Activated CD8-positive, alpha-beta memory T cell treated with anti-CD3 and anti-CD28 coated beads, Interleukin-2, amount 50 U/mL, for 1 hour (primary cell): Measurements from ENCODE around the gene PLAGL2.
"Not testable (repeated sequence)": the region's sequence is repeated elsewhere in the genome, so short reads cannot be mapped to it uniquely, and the experiment has no call there.

Source experiments
- DNase-seq: peaks from one replicate; pipeline ENCODE4 v3.0.0-alpha.2; 2020; ENCODE audit errors: extremely low read depth

The PLAGL2 gene, protein sequence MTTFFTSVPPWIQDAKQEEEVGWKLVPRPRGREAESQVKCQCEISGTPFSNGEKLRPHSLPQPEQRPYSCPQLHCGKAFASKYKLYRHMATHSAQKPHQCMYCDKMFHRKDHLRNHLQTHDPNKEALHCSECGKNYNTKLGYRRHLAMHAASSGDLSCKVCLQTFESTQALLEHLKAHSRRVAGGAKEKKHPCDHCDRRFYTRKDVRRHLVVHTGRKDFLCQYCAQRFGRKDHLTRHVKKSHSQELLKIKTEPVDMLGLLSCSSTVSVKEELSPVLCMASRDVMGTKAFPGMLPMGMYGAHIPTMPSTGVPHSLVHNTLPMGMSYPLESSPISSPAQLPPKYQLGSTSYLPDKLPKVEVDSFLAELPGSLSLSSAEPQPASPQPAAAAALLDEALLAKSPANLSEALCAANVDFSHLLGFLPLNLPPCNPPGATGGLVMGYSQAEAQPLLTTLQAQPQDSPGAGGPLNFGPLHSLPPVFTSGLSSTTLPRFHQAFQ

GRCh38 chr20:32207626-32208498, at the start of gene PLAGL2, which contains the start of gene POFUT1:
Gene PLAGL2 (minus strand): TSS chr20:32207743. CDS start chr20:32202178, 5,565 bp downstream.
Gene POFUT1 (plus strand): TSS chr20:32207880. CDS start chr20:32207942, 62 bp downstream.
- peak; percentile 42 for DNase-seq

DNA sequence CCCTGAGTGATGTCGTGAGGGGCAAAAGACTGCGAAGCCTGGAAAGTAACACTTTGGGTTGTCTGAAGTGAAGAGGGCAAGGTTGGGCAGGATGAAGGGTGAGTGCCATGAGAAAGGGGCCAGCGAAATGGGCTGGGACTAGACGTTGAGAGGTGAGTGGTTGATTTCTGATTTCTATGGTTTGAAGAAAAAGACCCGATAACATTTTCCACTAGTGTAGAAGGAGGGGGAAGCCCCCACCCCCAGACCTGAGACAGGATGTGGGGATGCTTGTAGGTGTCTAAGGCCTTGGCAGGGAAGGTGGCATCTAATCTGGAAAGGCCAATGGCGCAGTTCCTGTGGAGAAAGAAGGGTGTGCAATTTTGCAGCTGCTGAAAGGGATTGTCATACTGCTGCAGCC, 44.6 kb upstream of the PLAGL2 start:
- DNase-seq, result no peak

DNA sequence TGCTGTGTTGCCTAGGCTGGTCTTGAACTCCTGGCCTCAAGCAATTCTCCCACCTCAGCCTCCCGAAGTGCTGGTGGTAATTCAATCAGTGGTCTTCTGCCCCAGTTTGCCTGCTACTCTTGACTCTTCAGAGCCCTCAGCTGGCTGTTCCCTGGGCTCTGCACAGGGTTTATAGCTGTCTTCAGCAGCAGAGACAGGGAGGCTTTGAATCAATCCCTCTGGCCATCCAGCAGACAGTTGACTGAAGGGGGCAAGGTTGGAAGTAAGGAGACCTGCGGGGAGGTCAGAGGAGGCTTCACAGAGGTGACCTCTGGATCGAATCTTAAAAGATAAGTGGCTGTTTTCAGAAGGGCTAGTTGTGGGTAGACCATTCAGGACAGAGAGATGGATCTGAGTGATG, 43.9 kb upstream of the PLAGL2 start:
- DNase-seq, result no peak

DNA sequence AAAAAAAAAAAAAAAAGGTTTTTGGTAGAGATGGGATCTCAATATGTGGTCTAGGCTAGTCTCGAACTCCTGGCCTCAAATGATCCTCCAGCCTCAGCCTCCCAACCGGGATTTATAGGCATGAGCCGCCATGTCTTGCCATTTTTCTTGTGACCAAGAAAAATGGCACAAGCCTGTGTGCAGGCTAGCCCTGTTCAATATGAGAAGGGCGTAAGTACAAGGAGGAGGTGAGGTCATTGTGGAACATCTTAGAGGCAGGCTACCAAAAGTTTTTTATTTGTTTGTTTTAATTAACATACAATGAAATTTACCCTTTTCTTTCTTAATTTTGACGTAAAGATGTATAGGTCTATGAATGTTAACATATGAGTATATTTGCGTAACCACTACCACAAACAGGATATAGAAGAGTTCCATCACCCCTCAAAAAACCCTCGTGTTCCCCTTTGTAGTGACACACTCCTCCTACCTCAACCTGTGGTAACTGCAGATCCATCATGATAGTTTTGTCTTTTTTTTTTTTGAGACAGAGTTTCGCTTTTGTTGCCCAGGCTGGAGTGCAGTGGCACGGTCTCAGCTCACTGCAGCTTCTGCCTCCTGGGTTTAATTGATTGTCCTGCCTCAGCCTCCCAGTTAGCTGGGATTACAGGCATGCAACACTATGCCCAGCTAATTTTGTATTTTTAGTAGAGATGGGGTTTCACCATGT, 41.6 kb upstream of the PLAGL2 start:
- DNase-seq, result peak; percentile 29

GRCh38 chr20:32248043-32248442, 40.5 kb upstream of the PLAGL2 start:
- no peak for DNase-seq

- not testable (repeated sequence) for DNase-seq
Observed at GRCh38 chr20:32246208-32246607, 38.7 kb upstream of the PLAGL2 start.

GRCh38 chr20:32244959-32245358, 37.4 kb upstream of the PLAGL2 start:
- DNase-seq, result no peak

DNA sequence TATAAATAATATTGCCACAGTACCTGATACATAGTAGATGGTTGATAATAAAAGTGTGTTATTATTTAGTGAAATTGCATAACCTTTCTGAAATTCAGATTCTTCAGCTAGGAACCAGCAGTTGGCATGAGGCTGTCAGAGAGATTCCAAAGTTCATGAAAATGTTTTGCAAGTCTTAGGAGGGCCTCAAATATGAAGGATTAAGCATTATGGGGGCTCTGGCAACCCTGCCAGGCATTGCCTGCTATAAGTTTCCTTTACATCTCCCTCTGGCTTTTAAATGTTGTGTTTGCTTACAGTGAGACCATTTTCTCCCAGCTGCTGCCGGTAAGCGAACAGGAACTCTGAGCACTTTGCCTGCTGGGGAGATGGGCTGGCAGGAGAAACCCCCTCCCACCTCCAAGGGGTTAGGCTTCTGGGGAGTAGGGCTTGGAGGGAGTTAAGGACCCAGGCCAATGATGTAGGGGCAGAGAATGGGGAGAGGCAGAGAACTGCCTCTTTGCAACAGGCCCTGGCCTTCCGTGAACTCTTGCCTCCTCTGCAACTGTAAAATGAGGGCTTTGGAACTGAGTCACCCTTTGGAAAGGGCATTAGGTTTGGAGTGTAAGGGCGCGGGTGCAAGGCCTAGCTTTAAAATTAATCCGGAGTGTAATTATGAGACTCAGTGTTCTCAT, 36.7 kb upstream of the PLAGL2 start:
- no peak for DNase-seq

GRCh38 chr20:32241807-32242206, 34.3 kb upstream of the PLAGL2 start:
- no peak for DNase-seq

- no peak for DNase-seq
Observed at GRCh38 chr20:32240205-32240604, 32.7 kb upstream of the PLAGL2 start.

DNA sequence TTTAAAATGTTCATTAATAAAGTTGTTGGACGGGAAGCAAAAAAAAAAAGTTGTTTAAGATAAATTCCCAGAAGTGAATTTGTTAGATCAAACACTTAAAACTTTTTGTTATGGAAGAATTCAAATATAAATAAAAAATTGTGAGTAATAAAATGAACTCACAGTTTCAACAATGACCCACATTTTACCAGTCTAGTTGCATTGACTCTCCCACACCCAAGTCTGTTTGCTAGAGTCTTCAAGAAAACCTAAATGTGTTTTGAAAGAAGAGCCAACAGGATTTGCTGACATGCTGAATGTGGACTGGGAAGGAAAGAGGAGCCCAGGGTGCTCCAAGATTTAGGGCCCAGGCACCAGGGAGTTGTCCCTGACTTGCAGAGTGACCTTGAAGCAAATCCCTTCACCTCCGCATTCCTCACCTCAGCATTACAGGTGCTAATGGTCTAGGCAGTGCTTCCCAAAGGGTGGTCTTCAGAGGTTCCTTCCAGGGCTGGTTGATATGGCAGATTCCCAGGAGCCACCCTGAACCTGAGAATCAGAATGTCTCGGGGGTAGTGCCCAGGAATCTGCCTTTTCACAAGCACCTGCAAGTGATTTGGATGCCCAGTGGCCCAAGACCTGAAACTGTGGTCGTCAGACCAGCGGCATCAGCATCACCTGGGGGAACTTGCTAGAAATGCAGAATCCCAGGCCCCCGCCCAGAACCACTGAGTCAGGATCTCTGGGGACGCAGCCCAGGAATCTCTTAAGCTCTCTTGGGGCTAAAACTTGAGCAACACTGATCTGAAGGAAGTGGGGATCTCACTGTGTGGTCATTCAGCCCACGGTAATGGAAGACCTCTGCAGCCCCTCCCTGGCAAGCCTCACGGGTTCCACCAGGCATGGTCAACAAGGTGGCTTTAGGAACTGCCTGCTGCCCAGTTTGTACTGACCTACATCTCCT, 31.2 kb upstream of the PLAGL2 start:
- DNase-seq, result no peak

DNA sequence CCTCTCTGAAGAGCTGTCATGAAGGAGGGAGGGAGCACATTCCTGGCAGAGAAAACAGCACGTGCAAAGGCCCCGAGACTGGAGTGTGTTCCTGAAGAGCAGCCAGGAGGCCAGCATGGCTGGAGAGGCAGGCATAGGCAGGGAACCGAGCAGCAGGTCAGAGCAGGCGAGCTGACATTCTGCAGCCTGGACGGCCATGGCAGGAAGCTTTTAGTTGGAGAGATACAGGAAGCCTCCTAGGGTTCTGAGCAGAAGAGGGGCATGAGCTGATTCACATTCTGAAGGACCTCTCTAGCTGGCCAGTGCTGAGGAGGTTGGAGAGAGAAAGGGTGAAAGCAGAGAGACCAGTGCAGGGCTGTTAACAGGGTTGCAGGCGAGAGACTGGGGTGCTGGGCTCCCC, 29.9 kb upstream of the PLAGL2 start:
- no peak for DNase-seq

DNA sequence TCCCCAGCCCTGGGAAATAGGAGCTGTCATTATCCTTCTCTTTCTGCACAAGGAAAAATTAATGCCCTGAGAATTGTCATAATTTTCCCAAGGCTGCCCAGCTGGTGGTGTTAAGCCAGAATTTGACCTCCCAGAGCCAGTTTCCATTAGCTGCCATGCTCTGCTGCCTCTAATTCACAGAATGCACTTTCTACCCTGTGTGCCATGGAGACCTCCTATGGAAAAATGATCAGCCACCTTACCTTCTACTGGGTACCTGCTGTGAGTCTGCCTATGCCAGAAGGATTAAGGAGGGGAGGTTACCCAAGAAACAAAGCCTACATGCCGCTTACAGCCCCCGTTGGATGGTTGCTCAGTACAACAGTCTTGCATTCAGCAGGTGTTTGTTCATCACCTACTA, 29.3 kb upstream of the PLAGL2 start:
- no peak for DNase-seq

DNA sequence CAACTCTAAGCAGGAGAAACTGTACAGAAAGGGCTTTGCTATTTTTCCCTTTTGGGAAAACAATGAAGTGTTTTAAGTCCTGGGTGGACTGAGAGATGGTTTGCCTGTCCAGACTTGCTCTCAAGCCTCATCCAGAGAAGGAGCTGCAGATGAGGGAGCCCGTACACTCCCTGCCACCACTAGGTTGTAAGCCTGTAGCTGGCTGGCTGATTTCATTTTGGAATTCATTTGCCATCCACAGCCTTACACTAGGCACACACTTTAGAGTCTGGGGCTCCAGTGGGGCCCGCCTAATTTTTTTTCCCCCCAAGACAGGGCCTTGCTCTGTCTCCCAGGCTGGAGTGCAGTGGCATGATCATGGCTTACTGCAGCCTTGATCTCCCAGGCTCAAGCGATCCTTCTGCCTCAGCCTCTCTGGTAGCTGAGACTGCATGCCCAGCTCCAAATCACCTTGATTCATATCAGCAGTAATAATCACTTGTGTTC, 28.5 kb upstream of the PLAGL2 start:
- DNase-seq, result no peak

GRCh38 chr20:32235331-32236047, 27.9 kb upstream of the PLAGL2 start:
- no peak for DNase-seq

DNA sequence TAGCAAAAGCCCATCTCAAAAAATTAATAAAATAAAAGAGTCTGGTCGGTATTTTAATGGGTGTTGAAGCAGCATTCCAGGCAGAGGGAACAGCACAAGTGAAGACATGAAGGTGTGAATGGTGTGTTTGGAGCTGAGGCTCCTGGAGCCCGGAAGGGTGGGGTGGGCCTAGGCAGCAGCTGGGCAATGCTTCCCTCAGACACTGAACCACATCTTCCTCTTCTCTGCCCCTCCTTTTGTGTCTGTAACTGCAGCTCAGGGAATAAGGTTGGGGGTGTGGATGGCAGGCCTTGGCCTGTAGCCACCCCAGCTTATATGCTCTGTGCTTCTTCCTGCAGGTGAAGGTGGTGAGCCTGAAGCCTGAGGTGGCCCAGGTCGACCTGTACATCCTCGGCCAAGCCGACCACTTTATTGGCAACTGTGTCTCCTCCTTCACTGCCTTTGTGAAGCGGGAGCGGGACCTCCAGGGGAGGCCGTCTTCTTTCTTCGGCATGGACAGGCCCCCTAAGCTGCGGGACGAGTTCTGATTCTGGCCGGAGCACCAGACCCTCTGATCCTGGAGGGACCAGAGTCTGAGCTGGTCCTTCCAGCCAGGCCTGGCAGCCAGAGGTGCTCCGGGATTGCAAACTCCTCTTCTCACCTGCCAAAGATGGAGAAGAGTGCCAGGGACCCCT, 26.7 kb upstream of the PLAGL2 start:
- DNase-seq, result no peak

DNA sequence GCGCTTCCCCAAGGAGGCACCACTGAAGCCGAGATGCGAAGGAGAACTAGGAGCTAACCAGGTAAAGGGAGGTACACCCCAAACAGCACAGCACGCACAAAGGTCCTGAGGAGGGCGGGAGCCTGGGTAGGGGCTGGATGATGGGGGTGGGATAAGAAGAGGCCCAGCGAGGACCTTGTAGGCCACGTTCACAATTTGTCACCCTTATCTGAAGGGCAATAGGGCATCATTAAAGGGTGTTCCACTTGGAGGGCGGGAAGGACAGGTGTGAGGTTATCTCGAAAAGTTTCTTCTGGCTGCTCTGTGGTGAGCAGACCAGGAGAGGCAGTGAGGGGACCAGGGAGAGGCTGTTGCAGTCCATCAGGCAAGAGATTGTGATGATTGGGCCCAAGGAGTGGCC, 25.7 kb upstream of the PLAGL2 start:
- no peak for DNase-seq

DNA sequence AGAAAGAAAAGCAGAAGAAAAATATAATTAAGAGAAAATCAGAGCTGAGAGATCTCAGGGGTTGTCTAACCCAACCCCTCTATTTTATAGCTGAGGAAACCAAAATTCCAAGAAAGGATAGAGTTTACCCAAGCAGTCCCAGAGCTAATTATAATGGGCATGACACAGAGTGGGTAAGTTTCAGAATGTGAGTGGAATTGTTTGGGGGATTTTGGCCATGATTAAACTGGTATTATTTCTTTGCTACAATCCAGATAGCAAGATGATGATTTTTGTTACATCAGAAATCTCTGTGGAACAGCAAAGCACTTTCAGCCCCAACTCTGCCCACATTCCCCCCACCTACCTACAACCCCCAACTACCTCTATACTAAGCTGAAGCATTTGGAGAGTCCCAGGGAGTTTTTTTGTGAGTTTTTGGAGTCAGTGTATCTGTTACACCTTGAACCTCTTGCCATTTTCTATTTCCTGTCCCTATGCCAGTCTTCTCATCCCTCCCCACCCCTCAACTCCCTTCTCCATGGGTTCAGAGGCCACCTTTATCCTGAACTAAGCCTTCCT, 24.9 kb upstream of the PLAGL2 start:
- DNase-seq, result no peak

DNA sequence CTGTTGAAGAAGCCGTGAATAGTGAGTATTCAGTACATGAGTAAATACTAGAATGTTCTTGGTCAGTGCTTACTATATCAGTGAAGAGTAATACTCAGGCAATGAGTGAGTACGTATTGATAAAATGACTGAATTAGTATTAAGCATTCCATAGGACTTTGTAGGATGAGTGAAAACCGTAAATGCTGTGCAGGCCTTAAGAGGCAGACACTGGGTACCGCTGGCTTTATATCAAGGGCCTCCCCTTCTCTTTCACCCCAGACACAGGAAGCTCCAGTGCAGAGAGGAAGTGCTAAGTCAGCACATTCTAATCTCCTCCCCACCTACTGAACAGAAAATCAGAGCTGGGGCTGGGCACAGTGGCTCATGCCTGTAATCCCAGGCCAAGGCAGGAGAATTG, 24.3 kb upstream of the PLAGL2 start:
- DNase-seq, result no peak
